ENCODE measurements around the gene CNR1.

Gene CNR1

GRCh38 chr6:88163616-88164015 lies 2.5 kb downstream of the CNR1 start:
- Histone ChIP-seq H3K79me2 (ENCODE audit: insufficient read depth, low read length) (peaks cover 63% of the 10 kb centered on the region), H3K27me3 (ENCODE audit: insufficient read depth, low read length) (no peaks in the 10 kb centered on the region), H3F3A (ENCODE audit: insufficient read depth, low read length) (0 out of 2 replicates have a peak, but pooled peaks cover 4% of the 10 kb centered on the region), H3K9me2 (ENCODE audit: low read depth, low read length) (no peaks in the 10 kb centered on the region), H3K4me3 (ENCODE audit: low read depth, low read length, poor library complexity, severe bottlenecking) (peak overlapping the region; percentile 83), H3K4me2 (ENCODE audit: low read length) (peak overlapping the region; percentile 83), H3K9me3 (ENCODE audit: low read length) (no peaks in the 10 kb centered on the region), H3K4me1 (ENCODE audit: insufficient read depth, low read length, severe bottlenecking) (peaks cover 69% of the 10 kb centered on the region), H3K27ac (ENCODE audit: low read depth, low read length, poor library complexity, severe bottlenecking) (peak overlapping the region; percentile 74), H3K36me3 (ENCODE audit: insufficient read depth, low read length) (peaks cover 10% of the 10 kb centered on the region), H2AFZ (ENCODE audit: low read length) (no peak overlapping the region), H4K20me1 (ENCODE audit: insufficient read depth, low read length) (no peaks in the 10 kb centered on the region), H3K9ac (ENCODE audit: low read length) (peak overlapping the region; percentile 90)
- TF ChIP-seq, protein P1, sequence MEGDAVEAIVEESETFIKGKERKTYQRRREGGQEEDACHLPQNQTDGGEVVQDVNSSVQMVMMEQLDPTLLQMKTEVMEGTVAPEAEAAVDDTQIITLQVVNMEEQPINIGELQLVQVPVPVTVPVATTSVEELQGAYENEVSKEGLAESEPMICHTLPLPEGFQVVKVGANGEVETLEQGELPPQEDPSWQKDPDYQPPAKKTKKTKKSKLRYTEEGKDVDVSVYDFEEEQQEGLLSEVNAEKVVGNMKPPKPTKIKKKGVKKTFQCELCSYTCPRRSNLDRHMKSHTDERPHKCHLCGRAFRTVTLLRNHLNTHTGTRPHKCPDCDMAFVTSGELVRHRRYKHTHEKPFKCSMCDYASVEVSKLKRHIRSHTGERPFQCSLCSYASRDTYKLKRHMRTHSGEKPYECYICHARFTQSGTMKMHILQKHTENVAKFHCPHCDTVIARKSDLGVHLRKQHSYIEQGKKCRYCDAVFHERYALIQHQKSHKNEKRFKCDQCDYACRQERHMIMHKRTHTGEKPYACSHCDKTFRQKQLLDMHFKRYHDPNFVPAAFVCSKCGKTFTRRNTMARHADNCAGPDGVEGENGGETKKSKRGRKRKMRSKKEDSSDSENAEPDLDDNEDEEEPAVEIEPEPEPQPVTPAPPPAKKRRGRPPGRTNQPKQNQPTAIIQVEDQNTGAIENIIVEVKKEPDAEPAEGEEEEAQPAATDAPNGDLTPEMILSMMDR (IDR thresholded peaks at IDR 0.05; ENCODE audit: low read length) = no peak
- TF ChIP-seq EZH2 (IDR thresholded peaks at IDR 0.05; ENCODE audit: borderline replicate concordance, low read length) = no peak

- peak overlapping the region; percentile 83 for H3K4me2 ChIP-seq (ENCODE audit: low read length)
- peaks cover 57% of the 10 kb centered on the region for H3K4me1 ChIP-seq (ENCODE audit: insufficient read depth, low read length, severe bottlenecking)
Measured at GRCh38 chr6:88161940-88162339, 4.2 kb downstream of the CNR1 start.

GRCh38 chr6:88157106-88157505 lies 9.0 kb downstream of the CNR1 start:
- Histone ChIP-seq H3K4me1 (ENCODE audit: insufficient read depth, low read length, severe bottlenecking) (peaks cover 58% of the 10 kb centered on the region), H3K9me3 (ENCODE audit: low read length) (no peaks in the 10 kb centered on the region), H2AFZ (ENCODE audit: low read length) (no peak overlapping the region), H3K27me3 (ENCODE audit: insufficient read depth, low read length) (no peaks in the 10 kb centered on the region), H3K27ac (ENCODE audit: low read depth, low read length, poor library complexity, severe bottlenecking) (no peak overlapping the region), H4K20me1 (ENCODE audit: insufficient read depth, low read length) (no peaks in the 10 kb centered on the region), H3F3A (ENCODE audit: insufficient read depth, low read length) (0 out of 2 replicates have a peak, but pooled peaks cover 4% of the 10 kb centered on the region), H3K36me3 (ENCODE audit: insufficient read depth, low read length) (peaks cover 42% of the 10 kb centered on the region), H3K4me2 (ENCODE audit: low read length) (no peak overlapping the region), H3K4me3 (ENCODE audit: low read depth, low read length, poor library complexity, severe bottlenecking) (no peak overlapping the region), H3K79me2 (ENCODE audit: insufficient read depth, low read length) (peaks cover 50% of the 10 kb centered on the region), H3K9me2 (ENCODE audit: low read depth, low read length) (no peaks in the 10 kb centered on the region), H3K9ac (ENCODE audit: low read length) (no peak overlapping the region)
- TF ChIP-seq, protein P1 (IDR thresholded peaks at IDR 0.05; ENCODE audit: low read length) = no peak
- TF ChIP-seq EZH2 (IDR thresholded peaks at IDR 0.05; ENCODE audit: borderline replicate concordance, low read length) = no peak

More at GRCh38 chr6:88161940-88162339, 4.2 kb downstream of the CNR1 start:
- Histone ChIP-seq H3K9ac (ENCODE audit: low read length) (no peak overlapping the region), H3K9me3 (ENCODE audit: low read length) (no peaks in the 10 kb centered on the region), H3K9me2 (ENCODE audit: low read depth, low read length) (no peaks in the 10 kb centered on the region), H3K27me3 (ENCODE audit: insufficient read depth, low read length) (no peaks in the 10 kb centered on the region), H3K27ac (ENCODE audit: low read depth, low read length, poor library complexity, severe bottlenecking) (peak overlapping the region; percentile 74), H3K79me2 (ENCODE audit: insufficient read depth, low read length) (peaks cover 79% of the 10 kb centered on the region), H3K36me3 (ENCODE audit: insufficient read depth, low read length) (peaks cover 24% of the 10 kb centered on the region), H3K4me3 (ENCODE audit: low read depth, low read length, poor library complexity, severe bottlenecking) (peak overlapping the region; percentile 83), H2AFZ (ENCODE audit: low read length) (no peak overlapping the region), H4K20me1 (ENCODE audit: insufficient read depth, low read length) (no peaks in the 10 kb centered on the region), H3F3A (ENCODE audit: insufficient read depth, low read length) (0 out of 2 replicates have a peak, but pooled peaks cover 4% of the 10 kb centered on the region)
- no peak for TF ChIP-seq EZH2 (IDR thresholded peaks at IDR 0.05; ENCODE audit: borderline replicate concordance, low read length)

Data from OCI-LY1 (cell line).